ENCODE measurements around the gene SLC2A8. TPM values are rescaled to one million over a fixed set of nuclear protein-coding genes. Genes with fewer than 3 reads are reported as not detected.
A peak's percentile ranks its signal among the peaks of the same experiment; 100 is the strongest.

SLC2A8 gene
- total and polyA plus RNA-seq, 2 donors (not counting 1 experiment from before 2014, with no cell fraction given), result 8.3 to 14.2 TPM

- TF ChIP-seq EZH2 (IDR thresholded peaks at IDR 0.05; ENCODE audit: borderline replicate concordance, insufficient read depth, low read depth, low read length, poor library complexity, severe bottlenecking), result no peak
- TF ChIP-seq, protein P1, sequence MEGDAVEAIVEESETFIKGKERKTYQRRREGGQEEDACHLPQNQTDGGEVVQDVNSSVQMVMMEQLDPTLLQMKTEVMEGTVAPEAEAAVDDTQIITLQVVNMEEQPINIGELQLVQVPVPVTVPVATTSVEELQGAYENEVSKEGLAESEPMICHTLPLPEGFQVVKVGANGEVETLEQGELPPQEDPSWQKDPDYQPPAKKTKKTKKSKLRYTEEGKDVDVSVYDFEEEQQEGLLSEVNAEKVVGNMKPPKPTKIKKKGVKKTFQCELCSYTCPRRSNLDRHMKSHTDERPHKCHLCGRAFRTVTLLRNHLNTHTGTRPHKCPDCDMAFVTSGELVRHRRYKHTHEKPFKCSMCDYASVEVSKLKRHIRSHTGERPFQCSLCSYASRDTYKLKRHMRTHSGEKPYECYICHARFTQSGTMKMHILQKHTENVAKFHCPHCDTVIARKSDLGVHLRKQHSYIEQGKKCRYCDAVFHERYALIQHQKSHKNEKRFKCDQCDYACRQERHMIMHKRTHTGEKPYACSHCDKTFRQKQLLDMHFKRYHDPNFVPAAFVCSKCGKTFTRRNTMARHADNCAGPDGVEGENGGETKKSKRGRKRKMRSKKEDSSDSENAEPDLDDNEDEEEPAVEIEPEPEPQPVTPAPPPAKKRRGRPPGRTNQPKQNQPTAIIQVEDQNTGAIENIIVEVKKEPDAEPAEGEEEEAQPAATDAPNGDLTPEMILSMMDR (IDR thresholded peaks at IDR 0.05), result peak; percentile 36
- Histone ChIP-seq H3K27ac (ENCODE audit: low read length in 2 of 2) (peak overlapping the region in 1 of 2 donors; percentile 74), H4K20me1 (ENCODE audit: control insufficient read depth, insufficient read depth, low read length, poor library complexity, severe bottlenecking) (no peaks in the 10 kb centered on the region), H3K4me1 (ENCODE audit: control insufficient read depth in 2 of 2, insufficient read depth in 2 of 2, low read length in 2 of 2) (peaks cover 4 to 16% of the 10 kb centered on the region in 2 donors), H3K36me3 (replicated peaks in 1 of 2; ENCODE audit: control extremely low read depth in 1 of 2, control insufficient read depth in 1 of 2, extremely low read depth in 1 of 2, insufficient read depth in 2 of 2, low read length in 1 of 2) (no peaks in the 10 kb centered on the region), H2AFZ (ENCODE audit: insufficient read depth, low read depth, low read length, poor library complexity, severe bottlenecking) (peak overlapping the region; percentile 91), H3K79me2 (ENCODE audit: control insufficient read depth, insufficient read depth, low read length) (peaks cover 8% of the 10 kb centered on the region), H3K4me3 (ENCODE audit: control extremely low read depth in 1 of 5, extremely low read depth in 1 of 5, insufficient read depth in 1 of 5, low read depth in 2 of 5, low read length in 4 of 5) (peak overlapping the region in 4 of 5 experiments; percentile 43 to 73 (median 62)), H3K9ac (ENCODE audit: low read length) (peak overlapping the region; percentile 84), H3K27me3 (replicated peaks in 1 of 4; ENCODE audit: control extremely low read depth in 1 of 4, control insufficient read depth in 3 of 4, insufficient read depth in 4 of 4, low read length in 3 of 4) (peaks cover 0 to 7% (median 2%) of the 10 kb centered on the region in 4 experiments), H3K9me3 (ENCODE audit: control extremely low read depth in 1 of 3, control insufficient read depth in 2 of 3, insufficient read depth in 1 of 3, low read length in 2 of 3) (no peaks in the 10 kb centered on the region), H3K4me2 (replicated peaks; ENCODE audit: low read depth, low read length, poor library complexity, severe bottlenecking) (peak overlapping the region; percentile 98)
- ChIA-PET POLR2A (interaction anchor here (1.2 to 1.6 kb wide), 3 partner anchors 26 to 172 kb away, joined by 4 to 21 read pairs (median 19); partner anchors contain the start of genes LRSAM1, RPL12 and ZNF79), CTCF (interaction anchor here (1.0 to 2.0 kb wide), 8 partner anchors 10 to 483 kb away, joined by 3 to 16 read pairs (median 6); partner anchors contain the start of genes RALGPS1 and ZNF79)
- Mint-ChIP-seq H3K9me3 (ENCODE audit: insufficient read depth) (no peaks in the 10 kb centered on the region), H3K4me3 (peak overlapping the region; percentile 86), H3K27ac (peak overlapping the region; percentile 67), H3K4me1 (peaks cover 14% of the 10 kb centered on the region), H3K27me3 (no peaks in the 10 kb centered on the region)
- WGBS (ENCODE audit: insufficient coverage), result 2% methylated on average over 39 of the region's 55 CpGs
- ATAC-seq (ENCODE audit: low read depth) (no peak), DNase-seq (peak; percentile 64)
- intact Hi-C loops (cut with micrococcal nuclease), result loop anchor here (1.0 to 5.0 kb wide), 8 partner anchors 27 to 669 kb away; partner anchors contain the start of genes FPGS, LRSAM1, NAIF1 and PTRH1
Observed at GRCh38 chr9:127397646-127398274, 791 bp downstream of the SLC2A8 start.

- Histone ChIP-seq H3K4me3 (ENCODE audit: control extremely low read depth in 1 of 5, extremely low read depth in 1 of 5, insufficient read depth in 1 of 5, low read depth in 2 of 5, low read length in 4 of 5) (peak overlapping the region in 4 of 5 experiments; percentile 43 to 73 (median 62)), H3K27me3 (replicated peaks in 1 of 4; ENCODE audit: control extremely low read depth in 1 of 4, control insufficient read depth in 3 of 4, insufficient read depth in 4 of 4, low read length in 3 of 4) (peaks cover 0 to 7% (median 2%) of the 10 kb centered on the region in 4 experiments)
- no peak for TF ChIP-seq EZH2 (IDR thresholded peaks at IDR 0.05; ENCODE audit: borderline replicate concordance, insufficient read depth, low read depth, low read length, poor library complexity, severe bottlenecking)
- TF ChIP-seq, protein P1 (IDR thresholded peaks at IDR 0.05), result peak; percentile 3
Observed at GRCh38 chr9:127398275-127398647, 1.3 kb downstream of the SLC2A8 start.

More at GRCh38 chr9:127398275-127398647, 1.3 kb downstream of the SLC2A8 start:
- ATAC-seq (ENCODE audit: low read depth) (no peak), DNase-seq (no peak)
- H3K27ac Mint-ChIP-seq, result peak overlapping the region; percentile 67
- H4K20me1 ChIP-seq (ENCODE audit: control insufficient read depth, insufficient read depth, low read length, poor library complexity, severe bottlenecking), result no peaks in the 10 kb centered on the region
- H3K36me3 ChIP-seq (replicated peaks in 1 of 2; ENCODE audit: control extremely low read depth in 1 of 2, control insufficient read depth in 1 of 2, extremely low read depth in 1 of 2, insufficient read depth in 2 of 2, low read length in 1 of 2), result no peaks in the 10 kb centered on the region
- no peaks in the 10 kb centered on the region for H3K27me3 Mint-ChIP-seq
- CTCF ChIA-PET, result interaction anchor here (0.8 kb wide), 1 partner anchor 184 kb away, joined by 4 read pairs; no protein-coding TSS in a partner anchor
- H3K4me1 Mint-ChIP-seq, result peaks cover 14% of the 10 kb centered on the region
- H3K79me2 ChIP-seq (ENCODE audit: control insufficient read depth, insufficient read depth, low read length), result peaks cover 8% of the 10 kb centered on the region
- peak overlapping the region; percentile 91 for H2AFZ ChIP-seq (ENCODE audit: insufficient read depth, low read depth, low read length, poor library complexity, severe bottlenecking)
- 58% methylated on average over 5 of the region's 5 CpGs for WGBS (ENCODE audit: insufficient coverage)
- peak overlapping the region; percentile 98 for H3K4me2 ChIP-seq (replicated peaks; ENCODE audit: low read depth, low read length, poor library complexity, severe bottlenecking)
- no peak overlapping the region for H3K27ac ChIP-seq (ENCODE audit: low read length in 2 of 2)
- H3K9me3 Mint-ChIP-seq (ENCODE audit: insufficient read depth), result no peaks in the 10 kb centered on the region
- intact Hi-C loops (cut with micrococcal nuclease), result loop anchor here (1.0 to 5.0 kb wide), 2 partner anchors 184 to 319 kb away; partner anchors contain the start of genes PTRH1 and TTC16
- H3K9ac ChIP-seq (ENCODE audit: low read length), result peak overlapping the region; percentile 84
- POLR2A ChIA-PET, result interaction anchor here (1.7 kb wide), 1 partner anchor 53 kb away, joined by 4 read pairs; the partner anchor contains the start of genes LRSAM1 and RPL12
- H3K4me3 Mint-ChIP-seq, result peak overlapping the region; percentile 85
- peaks cover 4 to 16% of the 10 kb centered on the region in 2 donors for H3K4me1 ChIP-seq (ENCODE audit: control insufficient read depth in 2 of 2, insufficient read depth in 2 of 2, low read length in 2 of 2)
- no peaks in the 10 kb centered on the region for H3K9me3 ChIP-seq (ENCODE audit: control extremely low read depth in 1 of 3, control insufficient read depth in 2 of 3, insufficient read depth in 1 of 3, low read length in 2 of 3)
